Stimulated activated CD4-positive, alpha-beta T cell treated with anti-CD3 and anti-CD28 coated beads, Interleukin-4, amount 100 ng/mL, for 4 hours (primary cell): ENCODE data around the gene RGS8.

ENCODE experiments used
- DNase-seq, 2 experiments: peaks; one replicate each; pipeline ENCODE4 v3.0.0-alpha.2; 2020

The RGS8 gene

GRCh38 chr1:182670032-182670749 lies 14.2 kb downstream of the RGS8 start:
- no peak for DNase-seq

DNA sequence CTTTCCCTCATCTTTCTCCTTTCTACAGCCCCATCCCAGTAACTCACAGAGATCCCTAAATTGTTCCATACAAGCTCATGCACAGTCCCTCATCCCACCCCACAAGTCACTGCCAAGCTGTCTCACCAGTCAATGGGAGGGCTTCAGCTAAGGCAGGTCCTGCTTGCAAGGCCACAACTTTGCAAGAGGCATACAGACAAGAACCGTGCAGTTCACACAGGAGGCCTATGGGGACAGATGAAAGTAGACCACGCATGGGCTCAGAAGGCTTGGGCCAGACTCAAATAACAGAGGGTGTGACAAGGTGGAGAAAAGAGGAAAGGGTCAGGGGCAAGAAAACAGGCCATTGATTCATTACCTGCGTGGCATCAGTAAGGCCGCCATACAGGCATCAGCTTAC lies 15.1 kb downstream of the RGS8 start:
- no peak for DNase-seq

- DNase-seq: no peak
These were observed 15.8 kb downstream of the RGS8 start for GRCh38 chr1:182668521-182669054.

DNA sequence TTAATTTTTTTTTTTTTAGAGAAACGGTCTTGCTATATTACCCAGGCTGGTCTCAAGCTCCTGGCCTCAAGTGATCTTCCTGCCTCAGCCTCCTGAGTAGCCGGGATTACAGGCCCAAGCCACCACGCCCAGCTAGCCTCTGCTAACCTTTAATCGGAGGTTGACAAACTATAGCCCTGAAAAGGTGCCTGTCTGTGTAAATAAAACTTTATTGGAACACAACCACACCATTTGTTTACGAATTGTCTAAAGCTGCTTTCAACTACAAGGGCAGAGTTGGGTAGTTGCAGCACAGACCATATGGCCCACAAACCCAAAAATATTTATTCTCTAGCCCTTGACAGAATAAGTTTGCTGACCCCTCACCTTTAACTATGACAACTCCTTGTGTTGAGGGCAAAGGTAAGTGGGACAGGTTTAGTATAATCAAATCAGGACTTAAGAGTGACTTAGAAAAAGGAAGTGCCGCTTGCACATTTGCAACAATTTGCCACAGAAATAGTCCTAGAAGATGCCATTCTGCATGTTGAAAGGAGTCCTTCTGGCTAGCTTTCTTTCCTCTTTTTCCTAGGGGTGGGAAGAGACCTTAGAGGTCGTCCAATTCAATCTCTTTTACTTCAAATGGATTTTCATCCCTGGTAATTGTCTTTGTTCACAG lies 16.4 kb downstream of the RGS8 start:
- no peak for DNase-seq

DNA sequence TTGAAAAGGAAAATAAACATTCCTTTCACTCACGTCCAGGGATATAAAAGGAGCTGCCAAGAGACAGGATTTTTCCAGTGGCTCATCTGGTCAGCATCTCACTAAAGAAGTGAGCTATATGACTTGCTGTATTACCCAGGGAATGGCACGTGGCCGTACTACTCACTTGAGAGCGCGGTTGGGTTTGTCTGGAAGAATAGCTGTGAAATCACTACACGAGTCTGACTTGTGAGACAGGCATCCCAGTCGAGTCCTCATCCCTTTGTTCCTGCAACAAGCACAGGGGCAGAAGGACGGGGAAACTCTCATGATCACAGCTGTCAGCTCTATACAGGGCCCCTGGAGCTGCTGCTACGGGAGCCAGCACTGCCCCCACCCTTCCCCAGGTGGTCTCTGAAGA lies 17.7 kb downstream of the RGS8 start:
- no peak for DNase-seq

GRCh38 chr1:182664296-182664695 lies 20.1 kb downstream of the RGS8 start:
- no peak for DNase-seq

DNA sequence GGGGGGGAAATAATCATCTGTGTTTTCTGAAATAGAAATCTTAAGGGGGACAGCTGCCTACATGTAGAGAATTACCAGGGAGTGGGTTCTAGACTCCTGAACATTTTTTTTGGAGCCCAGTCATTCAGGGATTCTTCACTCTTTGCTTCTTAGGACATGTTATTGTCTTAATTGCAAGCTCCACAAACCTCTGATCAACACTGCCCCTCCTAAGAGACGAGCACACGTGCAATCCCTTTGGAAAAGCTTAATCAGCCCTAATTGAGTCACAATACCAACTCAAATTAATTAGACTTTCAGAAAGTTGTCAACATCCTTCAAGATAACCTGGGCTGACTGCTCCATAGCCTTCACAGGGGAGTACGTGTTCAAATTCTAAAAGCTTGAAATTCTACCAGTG lies 21.4 kb downstream of the RGS8 start:
- DNase-seq: no peak

DNA sequence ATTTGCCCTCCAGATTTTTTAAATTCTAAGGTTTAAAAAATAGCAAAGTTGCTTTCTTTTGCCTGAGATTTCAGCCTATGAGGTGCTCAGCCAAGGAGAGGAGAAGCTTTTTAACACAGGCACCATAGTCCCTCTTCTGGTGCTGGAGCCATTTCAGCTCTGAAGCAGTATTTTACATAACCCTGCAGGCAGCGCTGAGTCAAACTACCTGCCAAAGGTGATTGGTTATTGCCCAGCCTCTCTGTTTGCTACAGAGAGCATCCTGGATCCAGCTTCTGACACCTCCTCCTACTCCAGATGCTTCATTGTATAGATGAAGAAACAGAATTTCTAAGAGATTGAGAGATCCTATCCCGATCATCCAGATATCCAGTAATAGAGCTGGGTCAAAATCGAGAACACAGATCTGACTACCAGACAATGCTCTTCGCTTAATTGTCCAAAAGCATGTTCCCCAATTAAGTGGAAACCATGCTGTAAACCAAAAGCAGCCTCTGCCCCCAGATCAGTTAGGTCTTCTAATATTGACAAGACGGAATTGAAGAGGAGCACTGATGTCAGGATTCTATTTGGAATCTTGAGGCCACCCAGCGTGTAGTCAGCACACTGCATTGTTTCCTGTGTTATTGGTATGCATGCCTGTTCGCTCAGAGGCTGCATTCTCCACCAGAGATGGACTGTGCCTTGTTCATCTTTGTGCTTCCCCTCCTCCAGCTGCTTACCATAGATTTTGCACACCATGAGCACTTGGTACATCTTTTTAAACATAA lies 22.1 kb downstream of the RGS8 start:
- DNase-seq: no peak

- DNase-seq: no peak
These were observed 26.3 kb downstream of the RGS8 start for GRCh38 chr1:182658055-182658454.

GRCh38 chr1:182656842-182657397 lies 27.5 kb downstream of the RGS8 start:
- DNase-seq: no peak

GRCh38 chr1:182653986-182654385 lies 30.4 kb downstream of the RGS8 start:
- no peak for DNase-seq

GRCh38 chr1:182652933-182653332 lies 31.5 kb downstream of the RGS8 start:
- no peak for DNase-seq

GRCh38 chr1:182651339-182651724 lies 33.1 kb downstream of the RGS8 start:
- no peak for DNase-seq

DNA sequence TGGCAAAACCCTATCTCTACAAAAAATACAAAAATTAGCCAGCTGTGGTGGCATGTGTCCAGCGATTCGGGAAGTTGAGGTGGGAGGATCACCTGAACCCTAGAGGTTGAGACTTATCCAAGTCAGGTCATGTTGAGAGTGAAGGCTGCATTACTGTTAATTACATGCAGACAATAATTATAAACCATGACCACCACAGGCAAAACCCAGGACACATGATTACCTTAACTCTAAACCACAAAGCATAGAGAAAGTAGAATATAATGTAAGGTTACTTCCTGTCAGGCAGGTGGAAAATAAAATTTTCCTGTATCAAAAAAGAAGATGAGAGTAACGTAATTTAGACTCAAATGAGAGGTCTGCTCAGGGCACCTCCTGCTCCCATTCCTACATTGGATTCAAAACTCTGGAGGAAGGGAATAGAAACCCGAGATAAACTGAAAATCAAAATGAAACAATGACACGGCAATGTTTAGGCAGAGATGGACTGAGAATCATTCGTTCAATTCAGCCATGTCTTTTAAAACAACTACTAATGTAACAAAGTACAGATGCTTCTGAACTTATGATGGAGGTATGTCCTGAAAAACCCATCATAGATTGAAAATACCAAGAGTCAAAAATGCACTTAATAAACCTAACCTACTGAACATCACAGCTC lies 33.6 kb downstream of the RGS8 start:
- no peak for DNase-seq

DNA sequence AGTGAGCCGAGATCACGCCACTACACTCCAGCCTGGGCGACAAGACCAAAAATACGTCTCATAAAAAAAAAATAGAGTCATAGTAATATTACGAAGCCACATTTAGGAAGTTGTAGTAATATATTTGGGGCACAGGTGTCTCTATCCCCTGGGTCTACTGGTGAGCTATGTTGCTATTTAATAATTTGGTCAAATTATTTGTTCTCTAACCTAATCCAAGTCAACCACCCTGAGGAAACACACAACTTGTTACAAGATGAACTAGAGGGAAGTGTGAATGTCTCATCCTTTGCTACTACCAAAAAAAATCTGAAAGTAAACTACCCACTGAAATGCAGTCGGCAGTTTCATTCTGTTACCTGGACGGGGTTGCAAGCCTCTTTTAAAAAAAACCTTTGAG lies 35.3 kb downstream of the RGS8 start:
- DNase-seq: no peak

GRCh38 chr1:182646739-182647138 lies 37.6 kb downstream of the RGS8 start:
- no peak for DNase-seq

DNA sequence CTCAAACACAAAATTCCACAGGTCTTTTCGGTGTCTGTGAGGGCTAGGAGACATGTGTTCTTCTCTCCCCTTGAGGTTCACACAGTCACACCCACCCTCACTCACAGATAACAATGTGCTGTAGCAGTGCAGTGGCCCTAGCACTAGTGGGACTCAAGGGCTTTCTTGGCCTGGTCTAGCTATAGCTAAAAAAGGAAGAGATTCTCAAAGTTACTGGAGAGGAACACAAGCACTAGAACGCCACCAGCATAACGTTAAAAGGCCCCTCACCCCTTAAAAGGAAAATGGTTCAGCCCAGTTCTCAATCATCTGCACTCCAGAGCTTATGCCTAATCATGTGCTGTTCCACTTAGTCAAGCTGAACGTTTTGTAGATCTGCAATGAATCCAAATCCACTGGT lies 39.5 kb downstream of the RGS8 start:
- no peak for DNase-seq

DNA sequence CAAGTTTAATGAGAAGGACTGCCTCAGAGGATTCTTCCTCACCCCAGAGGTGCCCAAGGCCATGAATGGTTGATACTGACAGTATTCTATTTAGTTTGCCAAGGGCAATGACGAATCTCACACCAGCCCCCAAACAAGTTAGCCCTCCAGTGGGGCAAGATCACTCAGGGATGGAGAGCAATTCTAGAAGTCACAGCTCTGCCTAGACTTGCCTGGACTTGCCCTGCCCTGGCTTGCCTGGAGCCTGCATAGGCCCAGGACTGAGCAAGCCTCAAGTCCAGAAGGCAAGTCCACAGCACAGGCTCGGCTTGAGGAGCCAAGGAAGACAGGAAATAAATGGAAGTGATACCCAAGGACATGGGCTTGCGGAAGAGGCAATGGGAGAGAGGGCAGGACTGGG lies 40.7 kb downstream of the RGS8 start:
- DNase-seq: no peak

- DNase-seq: no peak
These were observed 41.9 kb downstream of the RGS8 start for GRCh38 chr1:182642461-182642860.

DNA sequence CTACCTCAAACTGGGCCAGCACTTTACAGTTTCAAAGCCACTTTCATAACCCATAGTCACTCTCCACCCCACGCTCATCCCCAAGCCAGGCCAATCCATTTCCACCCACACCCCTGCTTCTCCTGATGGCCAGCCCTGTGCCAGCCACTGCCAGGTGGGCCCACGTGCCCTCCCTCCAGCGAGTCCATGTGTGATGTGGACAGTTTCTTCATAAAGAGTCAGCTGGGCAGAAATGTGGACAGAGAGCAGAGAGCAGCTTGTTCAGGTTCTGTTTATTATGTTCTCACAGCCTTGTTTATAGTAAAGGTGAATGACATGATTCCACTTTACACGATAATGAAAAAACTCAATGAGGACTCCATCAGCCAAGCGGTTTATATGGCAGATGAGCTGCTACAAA lies 42.8 kb downstream of the RGS8 start:
- no peak for DNase-seq

- DNase-seq: no peak
These were observed 45.1 kb downstream of the RGS8 start for GRCh38 chr1:182639330-182639729.

GRCh38 chr1:182637769-182638168 lies 46.6 kb downstream of the RGS8 start:
- DNase-seq: no peak

DNA sequence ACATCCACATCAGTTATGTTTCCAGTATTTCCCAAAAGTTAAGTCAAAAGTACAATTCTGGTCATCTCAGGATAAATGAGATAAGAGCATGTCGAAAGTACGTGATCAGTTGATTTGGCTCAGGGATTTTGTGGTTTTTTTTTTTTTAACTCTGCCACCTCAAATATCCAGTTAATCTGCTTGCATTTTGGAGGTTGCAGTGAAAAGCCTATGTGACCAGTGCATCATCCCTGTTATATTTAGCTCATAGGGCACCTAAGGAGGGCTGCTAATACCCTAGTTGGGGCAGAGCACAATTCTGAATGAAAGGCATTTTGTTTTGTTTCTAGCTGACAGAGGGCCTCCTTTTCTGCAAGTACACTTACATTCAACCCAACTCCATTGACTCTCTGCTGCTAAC lies 48.5 kb downstream of the RGS8 start:
- no peak for DNase-seq
